ENCODE data around the gene FBXO36.

Gene FBXO36

DNA sequence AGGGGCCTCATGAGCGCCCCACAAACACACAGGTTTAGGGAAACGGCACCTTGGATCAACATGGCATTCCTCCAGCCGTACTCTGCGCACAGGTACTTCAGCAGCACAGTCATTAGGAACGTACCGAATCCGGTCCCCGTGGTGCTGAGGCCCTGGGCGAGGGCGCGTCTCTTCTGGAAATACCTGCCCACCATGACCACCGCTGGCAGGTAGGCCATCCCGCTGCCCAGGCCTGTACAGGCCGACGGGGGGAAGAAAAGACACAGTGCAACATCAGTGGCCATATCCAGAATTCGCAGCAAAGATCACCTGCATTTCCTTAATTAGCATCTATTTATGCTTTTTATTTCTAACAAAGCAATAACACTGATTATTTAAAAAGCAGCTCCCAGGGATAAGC lies 124.2 kb downstream of the FBXO36 start:
- Mint-ChIP-seq H3K4me1 (no peaks in the 10 kb centered on the region), H3K27ac (ENCODE audit: low read depth) (no peak overlapping the region)
- no peak for DNase-seq (ENCODE audit: low spot score in 2 of 2)

DNA sequence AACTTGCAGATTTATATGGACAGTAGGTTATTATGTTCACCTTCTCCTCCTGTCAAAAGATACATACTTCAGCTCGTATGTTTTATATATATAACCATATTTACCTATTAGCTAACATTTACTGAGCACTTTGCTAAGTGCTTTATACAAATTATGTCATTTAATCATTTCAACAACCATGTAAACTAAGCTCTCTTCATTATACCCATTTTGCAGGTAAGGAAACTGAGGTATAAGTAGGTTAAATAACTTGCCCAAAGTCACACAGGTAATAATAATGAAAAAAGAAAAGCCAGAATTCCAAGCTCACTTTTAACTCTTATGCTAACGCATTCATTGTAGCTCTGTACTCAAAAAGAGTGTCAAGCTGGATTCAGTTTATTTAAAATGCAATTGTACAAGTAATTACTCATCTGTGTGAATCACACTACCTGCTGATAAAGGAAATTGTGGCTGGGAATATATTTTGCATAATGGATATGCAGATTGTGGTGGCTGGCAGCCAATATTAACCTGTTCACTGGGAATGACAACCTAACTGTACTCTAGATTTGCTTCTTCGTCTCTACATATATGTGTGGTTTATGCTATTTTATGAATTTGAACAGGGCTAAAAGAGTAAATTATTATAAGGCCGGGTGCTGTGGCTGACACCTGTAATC lies 125.8 kb downstream of the FBXO36 start:
- ATAC-seq (replicated peaks; ENCODE audit: extremely low read depth, poor library complexity, severe bottlenecking) (no peak), DNase-seq (ENCODE audit: low spot score in 2 of 2) (no peak)
- Mint-ChIP-seq H3K27me3 (peaks cover 5% of the 10 kb centered on the region), H3K36me3 (ENCODE audit: insufficient read depth) (no peaks in the 10 kb centered on the region), H3K9me3 (no peaks in the 10 kb centered on the region), H3K4me1 (no peaks in the 10 kb centered on the region), H3K4me3 (no peak overlapping the region), H3K27ac (ENCODE audit: low read depth) (no peak overlapping the region)

More for the DNA sequence above, 124.2 kb downstream of the FBXO36 start:
- H3K36me3 Mint-ChIP-seq (ENCODE audit: insufficient read depth) = no peaks in the 10 kb centered on the region
- H3K27me3 Mint-ChIP-seq = peaks cover 22% of the 10 kb centered on the region
- no peak for ATAC-seq (replicated peaks; ENCODE audit: extremely low read depth, poor library complexity, severe bottlenecking)
- no peaks in the 10 kb centered on the region for H3K9me3 Mint-ChIP-seq
- H3K4me3 Mint-ChIP-seq = no peak overlapping the region

DNA sequence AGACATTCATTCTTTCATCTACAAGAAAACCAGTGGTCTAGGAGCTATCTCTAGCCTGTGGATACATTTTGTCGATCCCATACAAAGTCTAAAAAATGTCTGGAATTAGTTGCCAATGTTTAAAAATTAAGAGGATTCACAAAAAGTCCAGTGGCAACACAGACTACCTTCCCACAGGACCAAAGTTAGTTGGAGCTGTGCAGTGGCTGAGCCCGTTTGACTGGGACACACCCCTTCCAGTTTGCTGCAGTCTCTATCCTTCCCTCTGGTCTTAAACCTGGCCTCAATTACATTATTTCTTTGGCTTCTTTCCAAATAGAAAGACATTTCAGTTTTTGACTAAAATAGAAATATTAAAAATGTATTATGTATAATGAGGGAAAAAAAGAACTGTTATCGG lies 127.8 kb downstream of the FBXO36 start:
- Mint-ChIP-seq H3K36me3 (ENCODE audit: insufficient read depth) (no peaks in the 10 kb centered on the region), H3K4me1 (no peaks in the 10 kb centered on the region), H3K27me3 (no peaks in the 10 kb centered on the region), H3K4me3 (no peak overlapping the region), H3K9me3 (no peaks in the 10 kb centered on the region), H3K27ac (ENCODE audit: low read depth) (no peak overlapping the region)
- ATAC-seq (replicated peaks; ENCODE audit: extremely low read depth, poor library complexity, severe bottlenecking) = no peak
- no peak for DNase-seq (ENCODE audit: low spot score in 2 of 2)

DNA sequence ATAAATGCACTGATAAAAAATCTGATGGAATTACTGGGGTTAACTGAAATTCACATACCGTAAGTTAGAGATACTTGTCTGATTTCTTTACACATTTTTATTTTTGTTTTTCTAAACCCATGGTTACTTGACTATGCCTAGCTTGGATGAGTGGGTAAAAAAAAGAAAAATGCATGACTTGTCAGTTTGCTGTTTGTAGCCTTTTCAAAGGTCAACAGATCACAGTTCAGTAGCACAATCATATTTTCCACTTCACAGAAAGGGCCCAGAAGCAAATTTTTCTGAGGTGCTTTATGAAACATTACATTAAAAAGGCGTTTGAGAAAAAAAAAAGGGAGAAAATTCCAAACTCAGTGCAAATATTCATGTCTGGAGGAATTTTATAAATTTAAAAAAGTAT lies 130.0 kb downstream of the FBXO36 start:
- DNase-seq (ENCODE audit: low spot score in 2 of 2) (no peak), ATAC-seq (replicated peaks; ENCODE audit: extremely low read depth, poor library complexity, severe bottlenecking) (no peak)
- H3K27me3 Mint-ChIP-seq = no peaks in the 10 kb centered on the region
- no peak overlapping the region for H3K4me3 Mint-ChIP-seq
- H3K36me3 Mint-ChIP-seq (ENCODE audit: insufficient read depth) = no peaks in the 10 kb centered on the region
- no peaks in the 10 kb centered on the region for H3K9me3 Mint-ChIP-seq
- no peaks in the 10 kb centered on the region for H3K4me1 Mint-ChIP-seq
- H3K27ac Mint-ChIP-seq (ENCODE audit: low read depth) = no peak overlapping the region

DNA sequence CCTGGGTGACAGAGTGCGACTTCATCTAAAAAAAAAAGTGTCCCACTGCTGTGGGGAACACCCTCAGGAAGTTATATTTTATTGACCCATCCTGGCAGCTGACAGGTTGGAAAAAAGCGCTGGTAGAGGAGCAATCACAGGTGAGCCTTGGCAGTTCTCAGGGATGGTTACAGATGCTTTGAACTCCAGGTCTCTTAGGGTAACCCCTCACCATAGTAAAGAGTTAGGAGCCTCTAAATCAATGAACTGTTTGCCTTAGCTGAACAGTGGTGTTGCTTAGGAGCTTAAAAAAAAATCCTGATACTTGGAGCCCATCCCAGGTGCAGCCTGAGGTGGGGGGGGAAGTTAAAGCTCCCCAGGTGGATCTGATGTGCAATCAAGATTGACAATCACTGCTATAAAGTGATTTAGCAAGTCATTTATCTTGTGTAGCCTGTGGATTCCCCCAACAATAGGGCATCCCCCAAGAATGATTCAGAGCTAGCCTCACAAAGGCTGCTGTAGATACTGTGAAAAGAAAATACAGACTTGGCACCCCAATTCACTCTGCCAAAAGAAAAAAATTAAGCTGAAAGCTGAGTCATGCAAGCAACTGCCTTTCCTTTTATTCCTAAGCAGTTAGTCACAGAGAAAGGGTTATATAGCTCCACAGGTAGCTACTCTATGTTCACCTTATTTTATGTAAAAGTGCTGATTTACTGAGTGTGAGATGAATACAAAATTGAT lies 131.6 kb downstream of the FBXO36 start:
- no peak for ATAC-seq (replicated peaks; ENCODE audit: extremely low read depth, poor library complexity, severe bottlenecking)
- H3K36me3 Mint-ChIP-seq (ENCODE audit: insufficient read depth) = peaks cover 1% of the 10 kb centered on the region
- H3K27me3 Mint-ChIP-seq = no peaks in the 10 kb centered on the region
- no peaks in the 10 kb centered on the region for H3K9me3 Mint-ChIP-seq
- H3K4me1 Mint-ChIP-seq = no peaks in the 10 kb centered on the region
- H3K4me3 Mint-ChIP-seq = no peak overlapping the region
- no peak overlapping the region for H3K27ac Mint-ChIP-seq (ENCODE audit: low read depth)
- DNase-seq (ENCODE audit: low spot score in 2 of 2) = no peak

DNA sequence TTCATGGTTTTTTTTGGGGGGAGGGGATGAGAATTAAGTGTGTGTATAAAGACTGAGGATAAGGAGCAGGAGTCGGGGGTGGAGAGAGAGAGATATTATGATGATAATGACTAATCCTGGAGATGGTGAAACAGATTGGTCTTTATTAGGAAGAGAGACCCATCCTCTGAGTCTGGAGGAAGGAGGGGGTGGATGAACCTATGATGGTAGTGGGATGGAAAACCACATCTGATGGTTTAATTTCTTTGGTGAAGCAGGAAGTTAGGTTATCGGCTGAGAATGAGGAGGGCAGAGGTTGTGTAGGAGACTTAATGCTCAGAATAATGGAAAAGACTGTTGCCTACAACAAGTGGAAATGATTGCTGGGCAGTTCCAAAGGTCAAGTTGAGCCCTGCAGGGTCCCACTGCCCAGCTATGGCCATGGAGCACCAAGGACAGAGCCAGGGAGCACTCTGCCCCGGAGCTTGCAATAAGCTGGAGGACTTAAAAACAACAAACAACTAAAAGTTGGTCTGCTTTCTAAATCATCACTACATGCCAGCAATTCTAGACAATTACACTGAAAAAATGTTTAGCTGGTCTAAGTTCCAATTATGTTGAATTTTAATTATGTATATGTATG lies 138.5 kb downstream of the FBXO36 start:
- Mint-ChIP-seq H3K27me3 (peaks cover 27% of the 10 kb centered on the region), H3K9me3 (no peaks in the 10 kb centered on the region), H3K27ac (ENCODE audit: low read depth) (no peak overlapping the region), H3K4me1 (peaks cover 6% of the 10 kb centered on the region), H3K36me3 (ENCODE audit: insufficient read depth) (peaks cover 1% of the 10 kb centered on the region), H3K4me3 (no peak overlapping the region)
- ATAC-seq (replicated peaks; ENCODE audit: extremely low read depth, poor library complexity, severe bottlenecking) (no peak), DNase-seq (ENCODE audit: low spot score in 2 of 2) (no peak)
